ENCODE data around the gene ARRDC4.

The ARRDC4 gene

GRCh38 chr15:97931314-97931713 lies 29.2 kb upstream of the ARRDC4 start:
- no peak for DNase-seq (ENCODE audit: low spot score)
- no peak for TF ChIP-seq CTCF (IDR thresholded peaks at IDR 0.05; ENCODE audit: extremely low read depth, missing control alignments)

GRCh38 chr15:97933589-97933988 lies 26.9 kb upstream of the ARRDC4 start:
- TF ChIP-seq CTCF (IDR thresholded peaks at IDR 0.05; ENCODE audit: extremely low read depth, missing control alignments), result no peak

GRCh38 chr15:97940993-97941392 lies 19.5 kb upstream of the ARRDC4 start:
- DNase-seq (ENCODE audit: low spot score), result no peak

More at GRCh38 chr15:97933589-97933988, 26.9 kb upstream of the ARRDC4 start:
- DNase-seq (ENCODE audit: low spot score), result no peak

GRCh38 chr15:97941572-97941971 lies 18.9 kb upstream of the ARRDC4 start:
- no peak for DNase-seq (ENCODE audit: low spot score)

More at GRCh38 chr15:97940993-97941392, 19.5 kb upstream of the ARRDC4 start:
- TF ChIP-seq CTCF (IDR thresholded peaks at IDR 0.05; ENCODE audit: extremely low read depth, missing control alignments), result no peak

GRCh38 chr15:97944724-97945123 lies 15.8 kb upstream of the ARRDC4 start:
- DNase-seq (ENCODE audit: low spot score), result no peak
- TF ChIP-seq CTCF (IDR thresholded peaks at IDR 0.05; ENCODE audit: extremely low read depth, missing control alignments), result no peak

More at GRCh38 chr15:97941572-97941971, 18.9 kb upstream of the ARRDC4 start:
- TF ChIP-seq CTCF (IDR thresholded peaks at IDR 0.05; ENCODE audit: extremely low read depth, missing control alignments), result no peak

- DNase-seq (ENCODE audit: low spot score), result no peak
- no peak for TF ChIP-seq CTCF (IDR thresholded peaks at IDR 0.05; ENCODE audit: extremely low read depth, missing control alignments)
These were observed 12.8 kb upstream of the ARRDC4 start for GRCh38 chr15:97947465-97948260.

GRCh38 chr15:97953254-97953653 lies 7.2 kb upstream of the ARRDC4 start:
- no peak for DNase-seq (ENCODE audit: low spot score)
- TF ChIP-seq CTCF (IDR thresholded peaks at IDR 0.05; ENCODE audit: extremely low read depth, missing control alignments), result no peak
